HG03571 (cell line): ENCODE results near the gene ZNF319.

Experiments used
- ATAC-seq: cut with Tn5 transposase; IDR thresholded peaks from one replicate; pipeline ENCODE4 v1.9.1; 2021; ENCODE audit not compliant: unreplicated experiment

The ZNF319 gene

GRCh38 chr16:57998992-57999365, 1.5 kb downstream of the ZNF319 start:
- ATAC-seq = no peak

- ATAC-seq = no peak
Observed at GRCh38 chr16:57998486-57998885, 2.0 kb downstream of the ZNF319 start.

GRCh38 chr16:57997528-57998265, 2.8 kb downstream of the ZNF319 start:
- no peak for ATAC-seq

GRCh38 chr16:57997176-57997527, 3.3 kb downstream of the ZNF319 start:
- ATAC-seq = no peak

- no peak for ATAC-seq
Observed at GRCh38 chr16:57996406-57997175, 3.9 kb downstream of the ZNF319 start.

GRCh38 chr16:57995721-57996405, 4.6 kb downstream of the ZNF319 start:
- no peak for ATAC-seq

GRCh38 chr16:57994778-57995177, 5.7 kb downstream of the ZNF319 start:
- peak; percentile 43 for ATAC-seq

GRCh38 chr16:57994361-57994760, 6.1 kb downstream of the ZNF319 start:
- ATAC-seq = no peak

- no peak for ATAC-seq
Observed at GRCh38 chr16:57993897-57994296, 6.6 kb downstream of the ZNF319 start.

GRCh38 chr16:57993438-57993837, 7.0 kb downstream of the ZNF319 start:
- no peak for ATAC-seq

GRCh38 chr16:57992084-57992483, 8.4 kb downstream of the ZNF319 start:
- ATAC-seq = no peak

- ATAC-seq = no peak
Observed at GRCh38 chr16:57991551-57992059, 8.9 kb downstream of the ZNF319 start.

- no peak for ATAC-seq
Observed at GRCh38 chr16:57988929-57989328, 11.5 kb downstream of the ZNF319 start.

- no peak for ATAC-seq
Observed at GRCh38 chr16:57987441-57988177, 12.9 kb downstream of the ZNF319 start.

- ATAC-seq = no peak
Observed at GRCh38 chr16:57986196-57986595, 14.3 kb downstream of the ZNF319 start.

GRCh38 chr16:57985204-57986181, 15.0 kb downstream of the ZNF319 start:
- ATAC-seq = no peak

- no peak for ATAC-seq
Observed at GRCh38 chr16:57984443-57985203, 15.8 kb downstream of the ZNF319 start.

- ATAC-seq = no peak
Observed at GRCh38 chr16:57982385-57982784, 18.1 kb downstream of the ZNF319 start.

- ATAC-seq = no peak
Observed at GRCh38 chr16:57981636-57982035, 18.8 kb downstream of the ZNF319 start.
